HUES48 (cell line): ENCODE data around the gene PCDHAC2.

ENCODE experiments used
- H3K27ac ChIP-seq: one replicate; pipeline ENCODE4 v1.7.0; 2013; ENCODE audit warnings: low read depth, low read length, inconsistent platforms
- H3K27me3 ChIP-seq: 2 replicates; pipeline ENCODE4 v1.6.1; 2013; ENCODE audit warnings: mild to moderate bottlenecking, low read length; ENCODE audit not compliant: control insufficient read depth, insufficient read depth
- H3K36me3 ChIP-seq: 2 replicates; pipeline ENCODE4 v1.6.1; 2013; ENCODE audit warnings: low read length; ENCODE audit not compliant: control insufficient read depth, insufficient read depth
- H3K4me1 ChIP-seq: 2 replicates; pipeline ENCODE4 v1.6.1; 2013; ENCODE audit warnings: mild to moderate bottlenecking, low read length; ENCODE audit not compliant: control insufficient read depth, insufficient read depth
- H3K4me3 ChIP-seq: 2 replicates; pipeline ENCODE4 v1.5.1; 2013; ENCODE audit warnings: mild to moderate bottlenecking, low read depth, low read length
- H3K9ac ChIP-seq: 2 replicates; pipeline ENCODE4 v1.6.1; 2013; ENCODE audit warnings: mild to moderate bottlenecking, low read depth, low read length, moderate library complexity
- H3K9me3 ChIP-seq: 2 replicates; pipeline ENCODE4 v1.6.1; 2013; ENCODE audit warnings: low read length; ENCODE audit not compliant: control insufficient read depth, insufficient read depth

Gene PCDHAC2

GRCh38 chr5:141003791-141004611, 37.7 kb downstream of the PCDHAC2 start:
- H3K4me1 ChIP-seq = peaks cover 55% of the 10 kb centered on the region
- H3K9ac ChIP-seq = peak overlapping the region; percentile 49
- peak overlapping the region; percentile 98 for H3K27ac ChIP-seq
- no peaks in the 10 kb centered on the region for H3K27me3 ChIP-seq
- no peaks in the 10 kb centered on the region for H3K36me3 ChIP-seq
- no peaks in the 10 kb centered on the region for H3K9me3 ChIP-seq
- peak overlapping the region; percentile 31 for H3K4me3 ChIP-seq

GRCh38 chr5:141007791-141008190, 41.5 kb downstream of the PCDHAC2 start:
- H3K9me3 ChIP-seq = no peaks in the 10 kb centered on the region
- peaks cover 5% of the 10 kb centered on the region; the same call in 1 of the 2 replicates for H3K36me3 ChIP-seq
- no peak overlapping the region for H3K9ac ChIP-seq
- no peak overlapping the region for H3K4me3 ChIP-seq
- H3K27ac ChIP-seq = no peak overlapping the region
- peaks cover 30% of the 10 kb centered on the region for H3K4me1 ChIP-seq
- no peaks in the 10 kb centered on the region for H3K27me3 ChIP-seq

DNA sequence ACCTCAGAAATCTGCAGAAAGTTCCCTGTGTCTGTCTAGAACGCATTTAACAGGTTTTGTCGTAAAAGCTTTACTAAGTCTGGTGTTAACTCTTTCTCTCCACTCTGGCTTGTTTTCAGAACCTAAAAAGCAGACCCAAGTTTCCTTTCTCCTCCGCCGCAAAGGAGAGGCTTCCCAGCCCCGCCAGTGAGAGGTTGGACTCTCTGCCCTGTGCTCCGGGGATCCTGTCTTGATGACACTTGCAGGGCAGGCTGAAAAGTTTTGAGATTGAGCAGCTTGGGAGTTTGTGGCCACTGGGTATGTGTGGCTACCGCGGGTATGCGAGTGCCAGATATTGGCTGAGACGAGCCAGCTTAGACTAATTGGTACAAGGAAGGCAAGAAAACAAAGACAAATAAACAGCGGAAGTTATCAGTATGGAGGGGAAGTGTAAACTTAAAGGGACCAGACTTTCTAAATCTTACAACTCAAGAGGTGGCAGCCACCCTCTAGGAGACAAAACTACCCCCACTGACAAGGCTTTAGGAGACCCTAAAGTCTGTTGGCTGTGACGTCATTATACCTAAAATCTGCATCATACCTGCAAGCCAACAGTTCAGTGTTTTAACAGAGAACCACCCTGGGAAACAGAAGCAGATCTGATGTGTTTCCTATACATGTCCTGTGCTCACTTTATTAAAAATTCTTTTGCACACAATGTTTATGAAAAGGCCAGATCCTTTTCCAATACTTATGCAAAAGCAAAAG, 43.9 kb downstream of the PCDHAC2 start:
- peaks cover 5% of the 10 kb centered on the region; the same call in 1 of the 2 replicates for H3K36me3 ChIP-seq
- no peak overlapping the region for H3K4me3 ChIP-seq
- H3K4me1 ChIP-seq = peaks cover 6% of the 10 kb centered on the region; the same call in 1 of the 2 replicates
- H3K27me3 ChIP-seq = no peaks in the 10 kb centered on the region
- H3K27ac ChIP-seq = no peak overlapping the region
- no peak overlapping the region for H3K9ac ChIP-seq
- no peaks in the 10 kb centered on the region for H3K9me3 ChIP-seq

GRCh38 chr5:141017943-141018342, 51.7 kb downstream of the PCDHAC2 start:
- H3K27me3 ChIP-seq = no peaks in the 10 kb centered on the region
- no peak overlapping the region for H3K27ac ChIP-seq
- no peaks in the 10 kb centered on the region for H3K36me3 ChIP-seq
- H3K4me1 ChIP-seq = no peaks in the 10 kb centered on the region
- no peak overlapping the region for H3K9ac ChIP-seq
- H3K9me3 ChIP-seq = no peaks in the 10 kb centered on the region
- H3K4me3 ChIP-seq = no peak overlapping the region
